ENCODE data around the gene PRDM16.

Gene PRDM16

GRCh38 chr1:3425486-3426215, 356.6 kb downstream of the PRDM16 start:
- no peak overlapping the region for H3K9ac ChIP-seq (ENCODE audit: low read length)
- no peaks in the 10 kb centered on the region for H3K79me2 ChIP-seq (ENCODE audit: low read length)
- no peaks in the 10 kb centered on the region for H3K9me3 ChIP-seq (replicated peaks; ENCODE audit: insufficient read depth, low read length)
- peaks cover 90% of the 10 kb centered on the region for H3K27me3 ChIP-seq (replicated peaks; ENCODE audit: insufficient read depth, low read length)
- no peak overlapping the region for H3K4me2 ChIP-seq (ENCODE audit: low read depth, low read length)
- H4K20me1 ChIP-seq (ENCODE audit: insufficient read depth, low read length) = no peaks in the 10 kb centered on the region
- H3F3A ChIP-seq (ENCODE audit: insufficient read depth, low read length) = no peaks in the 10 kb centered on the region
- no peaks in the 10 kb centered on the region for H3K4me1 ChIP-seq (ENCODE audit: low read length)
- no peak overlapping the region for H3K27ac ChIP-seq (ENCODE audit: low read length)
- no peak overlapping the region for H3K4me3 ChIP-seq (ENCODE audit: low read length)
- no peaks in the 10 kb centered on the region for H3K36me3 ChIP-seq (replicated peaks; ENCODE audit: insufficient read depth, low read length)
- no peak for TF ChIP-seq EZH2phosphoT487 (IDR thresholded peaks at IDR 0.05; ENCODE audit: low read length)
- no peak for TF ChIP-seq EZH2 (optimal IDR thresholded peaks at IDR 0.05; ENCODE audit: low read depth, low read length)
- no peak for TF ChIP-seq CTCF (IDR thresholded peaks at IDR 0.05; ENCODE audit: low read length)
- H3K9me2 ChIP-seq (replicated peaks; ENCODE audit: insufficient read depth, low read length) = no peaks in the 10 kb centered on the region
- no peak overlapping the region for H2AFZ ChIP-seq (ENCODE audit: low read length)
- DNase-seq = no peak

- H4K20me1 ChIP-seq (ENCODE audit: insufficient read depth, low read length) = no peaks in the 10 kb centered on the region
These were observed 358.0 kb downstream of the PRDM16 start for GRCh38 chr1:3426956-3427535.

GRCh38 chr1:3427711-3428704, 359.0 kb downstream of the PRDM16 start:
- TF ChIP-seq EZH2phosphoT487 (IDR thresholded peaks at IDR 0.05; ENCODE audit: low read length) (no peak), CTCF (IDR thresholded peaks at IDR 0.05; ENCODE audit: low read length) (no peak), EZH2 (optimal IDR thresholded peaks at IDR 0.05; ENCODE audit: low read depth, low read length) (no peak)
- Histone ChIP-seq H3K27me3 (replicated peaks; ENCODE audit: insufficient read depth, low read length) (peaks cover 87% of the 10 kb centered on the region), H3K9me3 (replicated peaks; ENCODE audit: insufficient read depth, low read length) (no peaks in the 10 kb centered on the region), H3F3A (ENCODE audit: insufficient read depth, low read length) (no peaks in the 10 kb centered on the region), H3K4me2 (ENCODE audit: low read depth, low read length) (no peak overlapping the region), H3K27ac (ENCODE audit: low read length) (no peak overlapping the region), H3K9me2 (replicated peaks; ENCODE audit: insufficient read depth, low read length) (no peaks in the 10 kb centered on the region), H3K4me1 (ENCODE audit: low read length) (no peaks in the 10 kb centered on the region), H3K36me3 (replicated peaks; ENCODE audit: insufficient read depth, low read length) (no peaks in the 10 kb centered on the region), H3K9ac (ENCODE audit: low read length) (no peak overlapping the region), H2AFZ (ENCODE audit: low read length) (no peak overlapping the region), H3K79me2 (ENCODE audit: low read length) (no peaks in the 10 kb centered on the region), H3K4me3 (ENCODE audit: low read length) (no peak overlapping the region), H4K20me1 (ENCODE audit: insufficient read depth, low read length) (no peaks in the 10 kb centered on the region)
- no peak for DNase-seq

More at GRCh38 chr1:3426956-3427535, 358.0 kb downstream of the PRDM16 start:
- Histone ChIP-seq H3K79me2 (ENCODE audit: low read length) (no peaks in the 10 kb centered on the region), H3K9ac (ENCODE audit: low read length) (no peak overlapping the region), H3F3A (ENCODE audit: insufficient read depth, low read length) (no peaks in the 10 kb centered on the region), H3K27ac (ENCODE audit: low read length) (no peak overlapping the region), H3K27me3 (replicated peaks; ENCODE audit: insufficient read depth, low read length) (peaks cover 87% of the 10 kb centered on the region), H3K9me2 (replicated peaks; ENCODE audit: insufficient read depth, low read length) (no peaks in the 10 kb centered on the region), H3K4me1 (ENCODE audit: low read length) (no peaks in the 10 kb centered on the region), H3K36me3 (replicated peaks; ENCODE audit: insufficient read depth, low read length) (no peaks in the 10 kb centered on the region), H3K9me3 (replicated peaks; ENCODE audit: insufficient read depth, low read length) (no peaks in the 10 kb centered on the region), H3K4me2 (ENCODE audit: low read depth, low read length) (no peak overlapping the region), H2AFZ (ENCODE audit: low read length) (no peak overlapping the region), H3K4me3 (ENCODE audit: low read length) (no peak overlapping the region)
- DNase-seq = no peak
- TF ChIP-seq EZH2phosphoT487 (IDR thresholded peaks at IDR 0.05; ENCODE audit: low read length) = no peak
- TF ChIP-seq CTCF (IDR thresholded peaks at IDR 0.05; ENCODE audit: low read length) = no peak
- no peak for TF ChIP-seq EZH2 (optimal IDR thresholded peaks at IDR 0.05; ENCODE audit: low read depth, low read length)
